MV-4-11 (cell line): ENCODE data around the gene PACS2.
A peak's percentile ranks its signal among the peaks of the same experiment; 100 is the strongest.
"Not testable (repeated sequence)": the region's sequence is repeated elsewhere in the genome, so short reads cannot be mapped to it uniquely, and the experiment has no call there.

Experiments used
- DNase-seq: peaks from one replicate; lab custom pipeline; 2025; lab: John Stamatoyannopoulos, UW

Gene PACS2

DNA sequence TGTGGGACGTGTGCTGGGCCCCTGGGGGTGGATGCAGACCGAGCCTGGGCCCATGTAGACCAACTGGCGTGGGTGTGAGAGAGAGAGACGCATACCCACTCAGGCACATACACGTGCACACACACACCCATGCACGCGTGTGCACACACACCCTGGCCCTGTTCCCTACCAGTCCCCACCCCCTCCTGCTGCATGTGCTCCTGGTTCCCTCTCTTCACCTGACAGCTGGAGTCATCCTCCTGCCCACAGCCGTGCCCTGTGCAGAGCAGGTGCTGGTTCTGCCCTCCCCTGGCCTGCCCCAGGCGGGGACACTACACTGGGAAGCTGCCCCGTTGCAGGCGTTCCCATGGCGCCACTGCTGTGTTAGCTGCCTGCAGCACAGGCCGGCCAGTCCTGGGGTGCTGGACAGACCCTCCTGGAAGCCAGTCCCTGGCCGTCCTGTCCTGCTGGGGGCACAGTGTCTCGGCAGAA, 18.5 kb downstream of the PACS2 start:
- DNase-seq, result no peak

GRCh38 chr14:105333613-105334364, 19.2 kb downstream of the PACS2 start:
- DNase-seq, result no peak

- DNase-seq, result no peak
Observed at GRCh38 chr14:105334383-105335230, 20.1 kb downstream of the PACS2 start.

GRCh38 chr14:105335231-105335542, 20.6 kb downstream of the PACS2 start:
- DNase-seq, result not testable (repeated sequence)

- no peak for DNase-seq
Observed at GRCh38 chr14:105335735-105336476, 21.4 kb downstream of the PACS2 start.

GRCh38 chr14:105336477-105337287, 22.1 kb downstream of the PACS2 start:
- no peak for DNase-seq

- no peak for DNase-seq
Observed at GRCh38 chr14:105337433-105337832, 22.9 kb downstream of the PACS2 start.

DNA sequence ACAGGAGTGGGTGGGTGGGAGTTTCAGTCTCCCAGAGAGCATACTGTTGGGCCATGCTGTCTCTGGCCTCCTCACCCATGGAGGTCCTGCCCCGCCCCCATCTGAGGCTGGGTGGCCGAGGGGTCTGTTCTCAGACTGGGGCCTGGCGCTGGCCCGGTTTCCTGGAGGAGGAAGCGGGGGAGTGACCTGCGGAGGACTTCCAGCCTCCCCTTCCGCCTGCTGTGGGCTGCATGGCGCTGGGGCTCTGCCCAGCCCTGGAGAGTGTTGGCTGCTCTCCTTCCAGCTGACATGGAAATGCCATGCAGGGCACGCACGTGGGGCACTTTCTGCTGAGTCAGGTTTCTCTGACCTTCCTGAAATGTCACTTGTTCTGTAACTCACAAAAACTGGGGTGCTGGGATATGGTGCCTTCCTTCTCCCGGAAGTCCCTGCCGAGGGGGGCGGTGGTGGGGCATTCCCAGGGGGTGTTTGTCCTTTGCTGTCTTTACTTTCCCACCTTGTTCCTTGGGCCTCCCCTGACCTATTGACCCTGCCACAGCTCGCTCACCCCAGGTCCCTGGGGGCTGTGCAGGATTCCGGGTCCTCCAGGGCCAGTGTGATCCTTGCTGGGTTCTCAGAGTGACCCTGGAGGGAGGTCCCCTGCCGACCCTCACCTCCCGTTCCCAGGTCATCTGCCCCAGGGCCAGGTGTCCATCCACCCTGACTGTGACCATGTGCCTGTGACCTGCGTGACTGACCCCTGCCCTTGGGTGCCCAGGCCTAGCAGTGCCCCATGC, 23.6 kb downstream of the PACS2 start:
- DNase-seq, result peak; percentile 8

DNA sequence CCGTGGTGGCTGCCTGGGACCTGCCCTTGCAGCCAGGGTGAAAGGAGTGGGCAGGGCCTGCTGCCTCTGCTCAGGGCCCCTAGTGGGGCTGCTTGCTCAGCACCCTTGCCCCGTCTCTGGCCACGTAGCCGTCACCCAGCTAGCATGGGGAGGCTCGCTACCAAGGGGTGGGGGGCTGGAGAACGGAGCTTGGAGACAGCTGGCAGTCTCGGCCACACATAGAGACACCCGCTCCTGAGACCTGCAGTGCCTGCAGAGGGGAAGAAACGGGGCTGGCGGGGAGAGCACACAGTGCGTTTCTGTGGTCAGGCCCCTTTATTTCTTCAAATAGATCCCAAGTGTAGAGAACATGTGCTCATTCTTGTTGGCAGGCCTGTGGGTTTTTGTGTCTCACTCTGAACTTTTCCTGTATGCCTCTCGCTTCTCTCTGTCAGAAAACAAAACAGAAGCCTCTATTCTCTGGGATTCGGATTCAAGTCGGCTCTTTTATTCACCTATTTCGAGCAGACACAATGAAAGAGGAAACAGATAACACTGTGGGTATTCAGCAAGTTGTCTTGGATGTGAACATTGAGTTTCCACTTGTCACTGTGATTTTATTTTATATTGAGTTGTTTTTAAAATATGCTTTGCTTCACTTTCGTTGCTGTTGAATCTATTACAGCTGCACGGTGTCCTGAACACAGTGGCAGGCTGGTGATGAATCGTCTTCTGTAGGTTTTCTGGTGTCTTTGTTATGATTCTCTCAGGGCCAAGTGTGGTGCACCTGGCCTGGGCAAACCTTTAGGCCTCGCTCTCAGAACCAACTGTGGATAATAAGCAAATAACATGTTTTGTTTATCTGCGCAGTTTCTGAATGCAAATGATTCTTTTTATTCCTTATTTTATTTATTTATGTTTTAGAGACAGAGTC, 26.5 kb downstream of the PACS2 start:
- peak; percentile 2 for DNase-seq

GRCh38 chr14:105343194-105343593, 28.6 kb downstream of the PACS2 start:
- DNase-seq, result peak; percentile 60

GRCh38 chr14:105346200-105346533, 31.6 kb downstream of the PACS2 start:
- no peak for DNase-seq

- no peak for DNase-seq
Observed at GRCh38 chr14:105346876-105347586, 32.5 kb downstream of the PACS2 start.

GRCh38 chr14:105347587-105347968, 33.0 kb downstream of the PACS2 start:
- no peak for DNase-seq

DNA sequence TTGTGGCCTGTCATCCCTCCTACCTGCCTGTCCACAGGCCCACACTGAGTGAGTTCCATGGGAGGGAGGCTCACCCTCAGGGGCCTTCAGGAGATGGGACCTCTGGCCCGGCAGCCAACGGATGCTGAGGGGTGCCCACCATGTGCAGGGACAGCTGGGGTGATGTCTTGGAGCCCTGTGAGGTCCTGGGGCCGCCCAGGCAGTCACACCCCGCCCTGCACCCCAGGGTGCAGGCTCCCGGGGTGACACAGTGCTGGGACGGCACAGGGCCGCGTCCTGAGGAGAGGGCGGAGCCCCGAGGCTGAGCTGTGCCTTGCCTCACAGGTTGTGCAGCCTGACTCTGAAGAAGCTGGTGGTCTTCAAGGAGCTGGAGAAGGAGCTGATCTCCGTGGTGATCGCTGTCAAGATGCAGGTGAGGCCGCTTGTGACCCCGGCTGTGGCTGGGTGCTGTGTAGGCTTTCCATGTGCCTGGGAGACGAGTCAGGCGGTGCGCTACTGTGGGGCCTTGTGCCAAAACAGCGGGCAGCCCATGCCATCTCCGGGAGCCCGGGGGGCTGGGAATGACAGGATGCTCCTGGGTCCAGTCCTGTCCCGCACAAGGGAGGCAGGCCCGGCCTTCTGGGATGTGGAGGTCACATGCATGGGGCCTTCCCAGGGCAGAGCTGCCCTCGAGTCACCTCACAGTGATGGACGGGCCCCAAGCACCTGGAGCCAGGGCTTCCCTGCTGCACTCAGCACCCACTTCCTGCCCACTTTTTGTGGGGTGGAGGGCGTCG, 33.8 kb downstream of the PACS2 start:
- no peak for DNase-seq

- DNase-seq, result no peak
Observed at GRCh38 chr14:105348945-105349699, 34.6 kb downstream of the PACS2 start.

- no peak for DNase-seq
Observed at GRCh38 chr14:105349992-105350391, 35.4 kb downstream of the PACS2 start.

GRCh38 chr14:105350450-105351244, 36.1 kb downstream of the PACS2 start:
- no peak for DNase-seq
